Stimulated activated CD4-positive, alpha-beta T cell treated with anti-CD3 and anti-CD28 coated beads, Interleukin-1b, Interleukin-23, amount 100 ng/mL, for 1 hour (primary cell): ENCODE results near the gene CBLB.

Experiments
- DNase-seq, 2 donors: peaks; one replicate each; pipeline ENCODE4 v3.0.0-alpha.2; 2020; ENCODE audit warnings: low read depth in 2 of 2

The CBLB gene

GRCh38 chr3:105869861-105870755, 1.3 kb upstream of the CBLB start:
- no peak for DNase-seq

DNA sequence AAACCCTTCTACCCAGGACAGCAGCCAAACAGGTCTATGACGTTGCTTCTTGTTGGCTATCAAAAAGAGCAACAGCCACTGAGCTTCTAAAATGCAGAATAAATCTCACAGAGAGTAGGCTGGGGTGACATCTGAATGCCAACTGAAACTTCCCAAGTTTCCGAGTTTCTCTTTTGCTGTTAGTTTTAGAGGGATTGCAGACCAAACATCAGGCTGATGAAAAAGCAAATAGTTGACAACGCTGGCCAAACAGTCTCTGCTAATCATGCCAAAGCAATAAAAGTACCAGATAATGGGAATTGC, 670 bp upstream of the CBLB start:
- no peak for DNase-seq

GRCh38 chr3:105868431-105868741, 426 bp downstream of the CBLB start:
- peak in 1 of 2 donors; percentile 10 for DNase-seq

DNA sequence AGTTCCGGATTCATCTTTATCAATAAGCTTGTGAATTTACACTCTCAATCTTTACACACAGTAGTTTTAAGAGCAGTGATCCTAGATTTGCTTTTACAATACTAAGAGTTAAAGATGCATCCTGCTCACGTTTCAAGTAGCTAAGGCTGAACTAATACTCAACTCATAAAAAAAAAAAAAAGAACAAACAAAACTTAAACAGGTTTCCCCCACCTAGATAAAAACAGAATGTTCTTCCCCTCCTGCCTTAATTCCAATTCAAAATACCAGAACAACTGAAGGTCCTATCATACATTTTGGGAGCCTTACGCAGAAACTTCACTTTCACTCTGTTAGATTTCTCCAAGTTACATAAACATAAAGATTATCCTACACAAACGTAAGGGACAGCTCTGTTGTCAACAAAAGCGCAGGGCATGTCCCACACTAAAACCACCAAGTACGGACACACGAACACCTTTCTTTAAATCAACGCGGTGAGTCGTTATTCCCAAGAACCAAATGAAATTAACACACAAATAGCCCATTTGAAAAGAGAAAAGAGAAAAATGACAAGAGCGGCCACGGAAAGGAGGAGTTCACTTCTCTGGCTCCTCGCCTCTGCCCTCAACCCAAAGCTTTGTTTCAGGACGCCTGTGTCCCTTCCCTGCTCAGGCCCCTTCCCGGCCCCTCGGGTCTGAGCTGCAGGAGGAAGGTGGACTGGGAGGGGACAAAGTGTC, 941 bp downstream of the CBLB start:
- no peak for DNase-seq

DNA sequence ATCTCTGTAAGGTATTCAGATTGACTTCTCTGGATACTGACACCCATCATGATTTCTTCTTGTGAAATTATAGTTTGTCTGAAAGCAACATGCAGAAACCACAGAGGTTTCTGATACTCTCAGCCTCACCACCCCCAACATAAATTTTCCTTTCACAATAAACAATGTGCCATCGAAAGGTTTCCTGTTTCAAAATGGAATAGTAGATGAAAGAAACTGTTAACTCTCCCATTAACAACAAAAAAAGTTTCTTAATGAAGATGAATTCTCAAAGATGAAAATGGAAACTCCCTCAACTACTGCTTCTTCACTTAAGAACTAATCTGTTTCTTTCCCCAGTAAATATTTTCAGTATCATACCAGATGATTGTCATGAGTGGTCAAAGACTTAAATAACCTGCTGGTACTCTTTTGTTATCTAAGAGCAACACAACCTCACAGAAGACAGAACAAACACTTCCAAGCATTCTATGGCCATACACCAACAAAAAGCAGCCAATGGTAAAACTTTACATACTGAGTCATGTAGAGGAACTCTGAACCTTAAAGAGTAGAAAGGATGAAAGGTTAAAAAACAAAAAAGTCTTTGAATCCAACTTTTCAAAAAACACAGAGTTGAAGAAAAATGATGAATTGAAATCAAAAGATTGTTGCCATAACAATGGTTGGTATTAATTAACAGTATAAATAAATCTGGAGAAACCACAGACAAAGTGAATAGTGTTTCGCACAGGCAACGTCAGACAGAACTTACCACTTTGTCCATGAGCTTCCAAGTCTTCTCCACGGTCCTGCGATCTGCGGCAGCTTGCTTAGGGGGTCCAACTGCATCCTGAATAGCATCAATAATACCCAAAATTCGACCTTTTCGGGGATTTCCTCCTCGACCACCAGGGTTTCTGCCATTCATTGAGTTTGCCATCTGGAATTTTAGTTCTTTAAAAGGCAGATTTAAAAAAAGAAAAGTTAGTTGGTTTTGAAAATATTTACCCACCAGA, 1.9 kb downstream of the CBLB start:
- DNase-seq, result no peak

GRCh38 chr3:105865867-105866350, 2.9 kb downstream of the CBLB start:
- DNase-seq, result no peak

DNA sequence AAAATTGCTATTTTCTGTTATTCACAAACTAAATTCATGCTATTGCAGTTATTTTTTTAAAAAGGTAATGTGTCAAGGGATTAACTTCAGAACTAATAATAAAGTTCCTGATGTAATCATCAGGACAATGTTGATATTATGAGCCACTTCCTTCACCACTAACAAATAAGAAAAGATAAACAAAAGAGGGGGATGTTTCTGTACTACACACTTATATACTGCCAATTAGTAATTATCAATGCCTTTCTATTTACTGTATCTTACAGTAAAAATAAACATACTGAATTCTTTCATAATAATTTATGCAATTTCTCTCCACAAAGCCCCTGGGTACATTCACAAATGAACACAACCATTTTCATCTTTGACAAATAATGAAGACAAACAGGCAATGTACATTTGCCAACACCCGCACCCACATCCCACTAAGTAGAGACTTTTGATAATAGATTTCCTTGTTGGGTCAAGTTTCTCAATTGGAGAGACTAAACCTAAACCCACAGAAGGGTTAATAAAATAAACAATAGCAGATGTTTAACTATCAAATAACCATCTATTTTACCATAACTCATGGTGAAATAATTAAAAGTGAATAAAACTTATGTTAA, 3.7 kb downstream of the CBLB start:
- no peak for DNase-seq

- no peak for DNase-seq
These were observed 4.6 kb downstream of the CBLB start for GRCh38 chr3:105864212-105864611.

GRCh38 chr3:105863608-105864007, 5.2 kb downstream of the CBLB start:
- no peak for DNase-seq

DNA sequence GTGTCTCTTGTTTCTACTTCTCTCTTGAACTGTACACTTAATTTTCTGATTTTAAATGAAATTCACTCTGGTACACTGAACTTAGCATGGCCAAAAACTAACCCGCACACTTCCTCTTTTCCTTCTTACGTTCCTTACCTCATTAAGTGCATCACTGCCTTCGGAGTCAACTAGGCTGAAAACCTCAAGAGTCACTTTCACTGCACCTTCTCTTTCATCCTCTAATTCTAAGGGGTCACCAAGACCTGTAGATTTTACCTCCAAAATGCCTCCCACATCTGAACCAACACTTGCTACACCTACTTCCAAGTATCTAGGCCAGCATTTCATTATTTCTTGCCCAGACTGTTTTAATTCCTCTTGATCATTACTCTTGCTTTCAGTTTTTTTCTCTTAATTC, 6.6 kb downstream of the CBLB start:
- DNase-seq, result no peak

GRCh38 chr3:105860641-105861040, 8.2 kb downstream of the CBLB start:
- DNase-seq, result no peak

DNA sequence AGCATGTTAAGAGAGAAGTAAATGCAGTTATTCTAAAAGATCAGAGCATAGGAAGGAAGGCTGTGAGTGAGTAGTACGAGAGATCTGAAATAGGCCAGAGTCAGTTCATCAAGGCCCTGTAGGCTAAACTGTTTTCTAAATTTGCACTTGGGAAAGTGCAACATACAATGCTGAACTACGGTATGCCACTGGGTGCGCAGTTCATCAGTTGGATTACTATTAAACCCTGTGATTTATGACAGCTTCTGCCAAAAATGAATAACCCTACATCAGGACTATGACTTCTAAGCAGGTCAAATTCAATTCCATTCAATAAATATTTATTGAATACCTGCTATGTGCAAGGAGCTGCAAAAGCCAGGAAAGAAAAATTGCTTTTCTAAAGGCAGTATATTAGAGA, 10.8 kb downstream of the CBLB start:
- DNase-seq, result no peak

DNA sequence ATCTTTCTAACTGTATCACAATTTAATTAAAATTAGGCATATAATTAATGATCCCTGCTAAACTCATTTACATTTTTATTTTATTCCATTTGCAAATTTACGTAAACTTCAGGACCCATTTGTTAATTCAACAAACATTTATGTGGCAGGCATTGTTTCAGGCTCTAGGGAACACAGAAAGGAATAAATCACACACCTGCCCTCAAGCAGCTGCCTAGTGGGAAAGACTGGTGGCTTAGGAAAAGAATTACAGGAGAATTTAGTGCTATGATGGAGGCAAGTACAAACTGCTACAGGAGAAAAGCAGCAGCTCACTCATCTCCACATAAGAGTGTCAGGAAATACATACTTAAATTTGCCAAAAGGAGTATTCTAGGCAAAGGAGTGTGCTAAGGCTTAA, 11.2 kb downstream of the CBLB start:
- DNase-seq, result no peak

GRCh38 chr3:105856605-105857004, 12.2 kb downstream of the CBLB start:
- no peak for DNase-seq

DNA sequence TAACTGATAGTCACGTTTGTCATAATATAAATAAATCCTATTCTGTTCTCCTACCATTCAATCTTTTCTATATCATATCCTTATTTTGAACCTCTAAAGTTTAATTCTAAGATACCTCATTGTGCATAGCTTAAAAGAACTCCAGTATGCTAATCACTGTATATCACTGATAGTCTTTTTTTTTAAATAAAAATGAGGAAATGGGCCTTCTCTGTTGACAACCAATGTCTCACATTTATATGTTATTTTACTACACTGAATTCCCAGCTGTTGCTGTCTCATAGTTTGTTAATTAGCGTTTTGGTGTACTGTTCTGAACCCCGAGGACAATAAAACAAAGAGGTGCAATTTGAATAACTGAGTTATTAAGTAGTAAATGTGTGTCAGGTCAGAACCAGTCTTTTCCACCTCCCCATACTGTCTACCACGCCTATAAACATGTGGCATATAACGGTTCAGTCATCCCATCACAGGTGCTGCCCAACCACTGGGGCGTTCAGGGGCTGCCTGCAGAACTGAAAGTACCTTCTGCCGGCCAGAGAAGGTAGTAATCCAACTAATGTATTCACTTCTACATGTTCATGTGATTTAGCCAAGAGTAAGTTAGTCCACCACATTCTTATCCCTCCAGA, 14.9 kb downstream of the CBLB start:
- DNase-seq, result no peak

- DNase-seq, result no peak
These were observed 17.2 kb downstream of the CBLB start for GRCh38 chr3:105851582-105851981.

DNA sequence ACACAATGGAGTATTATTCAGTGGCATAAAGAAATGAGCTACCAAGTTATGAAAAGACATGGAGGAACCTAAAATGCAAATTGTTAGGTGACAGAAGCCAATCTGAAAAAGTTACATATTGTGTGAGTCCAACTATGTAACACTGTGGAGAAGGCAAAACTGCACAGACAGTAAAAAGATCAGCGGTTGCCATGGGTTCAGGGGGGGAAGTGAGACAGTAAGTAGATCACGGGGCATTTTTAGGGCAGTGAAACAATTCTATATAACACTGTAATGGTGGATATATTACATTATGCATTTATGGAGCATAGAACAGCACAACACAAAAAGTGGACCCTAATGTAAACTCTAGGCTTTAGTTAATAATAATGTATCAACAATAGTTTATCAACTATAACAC, 17.6 kb downstream of the CBLB start:
- DNase-seq, result no peak

- no peak for DNase-seq
These were observed 18.2 kb downstream of the CBLB start for GRCh38 chr3:105850593-105850992.

GRCh38 chr3:105848821-105849220, 20.0 kb downstream of the CBLB start:
- no peak for DNase-seq

DNA sequence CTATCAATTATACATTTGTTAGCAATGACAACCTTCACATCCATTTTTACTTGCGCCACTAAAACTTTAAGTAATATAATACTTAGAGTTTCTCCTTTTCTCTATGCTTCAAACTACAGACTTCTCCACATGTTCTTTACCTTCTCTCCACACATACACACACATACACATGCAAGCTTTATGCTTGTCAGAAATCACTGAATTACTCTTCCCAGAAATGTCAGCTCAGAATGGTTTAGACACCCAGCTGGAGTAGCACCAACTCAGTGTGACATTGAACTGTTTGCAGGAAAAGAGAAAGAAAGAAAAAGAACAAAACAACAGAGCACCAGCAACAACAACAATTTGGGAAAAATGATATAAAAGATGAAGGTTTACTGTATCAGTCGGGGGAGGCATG, 20.9 kb downstream of the CBLB start:
- no peak for DNase-seq

DNA sequence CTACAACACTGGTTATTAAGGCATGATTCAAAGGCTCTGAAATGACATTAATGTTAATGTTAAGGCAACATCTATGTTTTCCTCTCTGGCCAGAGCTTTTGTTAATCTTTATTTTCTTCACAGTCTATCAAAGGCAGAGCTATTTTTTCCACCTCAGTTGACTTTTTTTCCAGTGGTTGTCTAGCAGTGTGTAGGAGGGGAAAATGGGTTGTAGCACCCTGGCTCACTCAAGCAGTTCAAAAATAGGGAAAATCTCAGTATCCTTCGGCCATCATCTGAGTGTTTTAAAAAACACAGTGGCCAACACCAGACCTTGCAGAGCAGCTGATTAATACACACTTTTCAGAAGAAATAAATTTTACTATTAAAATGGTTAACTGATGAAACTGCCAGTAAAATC, 21.4 kb downstream of the CBLB start:
- DNase-seq, result no peak
